BLaER1 (cell line): ENCODE results near the gene CXCL8.

Experiments used
- H3K27ac ChIP-seq: shearing (Covaris generic); formaldehyde crosslinking; 2 replicates; pipeline ENCODE4 v1.8.1; 2022
- H3K27me3 ChIP-seq: shearing (Covaris generic); formaldehyde crosslinking; 2 replicates; pipeline ENCODE4 v1.8.1; 2022
- H3K36me3 ChIP-seq: shearing (Covaris generic); formaldehyde crosslinking; 2 replicates; pipeline ENCODE4 v1.8.1; 2022
- H3K4me1 ChIP-seq: shearing (Covaris generic); formaldehyde crosslinking; 2 replicates; pipeline ENCODE4 v1.8.1; 2022
- H3K4me2 ChIP-seq: shearing (Covaris generic); formaldehyde crosslinking; 2 replicates; pipeline ENCODE4 v1.8.1; 2022
- H3K4me3 ChIP-seq: shearing (Covaris generic); formaldehyde crosslinking; 2 replicates; pipeline ENCODE4 v1.8.1; 2022
- H3K9ac ChIP-seq: shearing (Covaris generic); formaldehyde crosslinking; 2 replicates; pipeline ENCODE4 v1.8.1; 2022
- H3K9me3 ChIP-seq: shearing (Covaris generic); formaldehyde crosslinking; 2 replicates; pipeline ENCODE4 v1.8.1; 2022
- H4K20me1 ChIP-seq: shearing (Covaris generic); formaldehyde crosslinking; 2 replicates; pipeline ENCODE4 v1.8.1; 2022
- Cebpa-rat ChIP-seq: shearing (Covaris generic); IDR thresholded peaks from 2 replicates; pipeline ENCODE4 v1.8.1; 2022

Gene CXCL8

GRCh38 chr4:73729534-73730165 lies 10.7 kb upstream of the CXCL8 start:
- H3K4me2 ChIP-seq, result no peak overlapping the region
- H3K36me3 ChIP-seq, result no peaks in the 10 kb centered on the region

GRCh38 chr4:73730292-73730691 lies 10.1 kb upstream of the CXCL8 start:
- Histone ChIP-seq H3K4me1 (peaks cover 9% of the 10 kb centered on the region), H3K27ac (no peak overlapping the region), H3K27me3 (no peaks in the 10 kb centered on the region), H3K4me2 (no peak overlapping the region), H3K9me3 (no peaks in the 10 kb centered on the region), H4K20me1 (no peaks in the 10 kb centered on the region), H3K9ac (no peak overlapping the region), H3K36me3 (no peaks in the 10 kb centered on the region), H3K4me3 (no peak overlapping the region)
- TF ChIP-seq Cebpa-rat, result no peak

More at GRCh38 chr4:73729534-73730165, 10.7 kb upstream of the CXCL8 start:
- H3K27me3 ChIP-seq, result no peaks in the 10 kb centered on the region
- H3K9me3 ChIP-seq, result no peaks in the 10 kb centered on the region
- H3K4me3 ChIP-seq, result no peak overlapping the region
- H3K4me1 ChIP-seq, result peaks cover 3% of the 10 kb centered on the region
- TF ChIP-seq Cebpa-rat, result no peak
- no peak overlapping the region for H3K27ac ChIP-seq
- no peak overlapping the region for H3K9ac ChIP-seq
- no peaks in the 10 kb centered on the region for H4K20me1 ChIP-seq

GRCh38 chr4:73730867-73731266 lies 9.5 kb upstream of the CXCL8 start:
- H3K27ac ChIP-seq, result no peak overlapping the region
- H3K4me2 ChIP-seq, result no peak overlapping the region
- H3K9ac ChIP-seq, result no peak overlapping the region
- no peaks in the 10 kb centered on the region for H4K20me1 ChIP-seq
- H3K4me1 ChIP-seq, result peaks cover 13% of the 10 kb centered on the region
- no peaks in the 10 kb centered on the region for H3K27me3 ChIP-seq
- no peaks in the 10 kb centered on the region for H3K36me3 ChIP-seq
- no peak overlapping the region for H3K4me3 ChIP-seq
- H3K9me3 ChIP-seq, result no peaks in the 10 kb centered on the region
- TF ChIP-seq Cebpa-rat, result no peak

DNA sequence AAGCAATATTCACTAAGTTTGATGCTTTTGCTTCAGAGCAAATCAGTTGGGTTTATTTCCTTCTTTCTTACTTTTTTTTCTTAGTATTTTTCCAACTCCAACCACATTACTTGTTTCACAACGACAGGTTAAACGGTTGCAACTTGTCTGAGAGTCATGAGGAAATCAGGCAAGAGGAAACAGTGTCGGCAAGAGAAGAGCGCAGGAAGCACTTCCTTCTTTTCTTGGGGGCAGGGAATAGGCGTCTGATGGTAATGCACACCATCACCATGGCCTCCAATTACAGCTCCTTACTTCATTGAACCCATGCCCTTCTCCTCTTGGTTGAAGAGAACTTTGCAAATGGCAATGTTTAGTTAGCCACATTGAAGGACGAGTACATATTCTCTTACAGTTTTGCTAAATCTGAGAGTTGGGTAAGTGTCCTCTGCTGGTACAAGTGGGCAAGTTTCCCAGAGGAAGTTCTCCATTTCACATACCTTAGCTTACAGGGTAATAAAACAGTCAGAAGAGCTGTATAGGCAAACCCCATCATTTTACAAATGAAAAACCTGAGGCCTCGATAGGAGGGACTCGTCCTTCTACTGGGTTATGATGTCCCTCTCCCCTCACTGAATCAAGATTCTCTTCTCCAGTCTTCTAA lies 8.3 kb upstream of the CXCL8 start:
- no peak overlapping the region for H3K9ac ChIP-seq
- TF ChIP-seq Cebpa-rat, result no peak
- H3K27ac ChIP-seq, result no peak overlapping the region
- H3K27me3 ChIP-seq, result no peaks in the 10 kb centered on the region
- H3K4me2 ChIP-seq, result no peak overlapping the region
- no peaks in the 10 kb centered on the region for H3K9me3 ChIP-seq
- H4K20me1 ChIP-seq, result no peaks in the 10 kb centered on the region
- H3K4me1 ChIP-seq, result peaks cover 13% of the 10 kb centered on the region
- no peak overlapping the region for H3K4me3 ChIP-seq
- no peaks in the 10 kb centered on the region for H3K36me3 ChIP-seq

- H4K20me1 ChIP-seq, result no peaks in the 10 kb centered on the region
- no peak overlapping the region for H3K9ac ChIP-seq
- H3K4me3 ChIP-seq, result no peak overlapping the region
- no peaks in the 10 kb centered on the region for H3K9me3 ChIP-seq
- TF ChIP-seq Cebpa-rat, result no peak
- no peak overlapping the region for H3K27ac ChIP-seq
- H3K36me3 ChIP-seq, result no peaks in the 10 kb centered on the region
- H3K27me3 ChIP-seq, result no peaks in the 10 kb centered on the region
- H3K4me1 ChIP-seq, result peaks cover 13% of the 10 kb centered on the region
- H3K4me2 ChIP-seq, result no peak overlapping the region
Observed at GRCh38 chr4:73732759-73733431, 7.5 kb upstream of the CXCL8 start.

GRCh38 chr4:73734530-73735001 lies 5.8 kb upstream of the CXCL8 start:
- no peaks in the 10 kb centered on the region for H3K36me3 ChIP-seq
- no peak overlapping the region for H3K4me3 ChIP-seq
- no peak overlapping the region for H3K4me2 ChIP-seq
- no peak for TF ChIP-seq Cebpa-rat
- H3K4me1 ChIP-seq, result peaks cover 14% of the 10 kb centered on the region
- H3K27me3 ChIP-seq, result no peaks in the 10 kb centered on the region
- no peaks in the 10 kb centered on the region for H4K20me1 ChIP-seq
- H3K9ac ChIP-seq, result no peak overlapping the region
- no peak overlapping the region for H3K27ac ChIP-seq
- H3K9me3 ChIP-seq, result no peaks in the 10 kb centered on the region

DNA sequence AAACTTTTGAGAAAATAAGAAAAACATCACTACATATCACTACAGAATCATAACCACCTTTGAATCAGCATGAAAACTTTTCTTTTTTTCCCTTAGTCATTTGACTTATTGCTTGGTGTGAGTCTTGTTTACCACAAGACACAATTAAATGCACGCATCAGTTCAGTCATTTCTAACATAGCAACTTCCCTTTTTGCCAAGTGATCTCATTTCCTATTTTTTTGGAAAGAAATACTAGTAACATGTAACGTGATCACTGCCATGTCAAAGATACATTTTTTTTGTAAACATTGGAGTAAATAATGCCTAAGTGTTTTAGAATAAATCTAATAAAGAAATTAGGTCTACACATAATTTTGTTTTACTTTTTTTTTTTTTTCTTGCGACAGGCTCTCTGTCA lies 5.1 kb upstream of the CXCL8 start:
- peaks cover 20% of the 10 kb centered on the region for H3K4me1 ChIP-seq
- H4K20me1 ChIP-seq, result no peaks in the 10 kb centered on the region
- no peaks in the 10 kb centered on the region for H3K27me3 ChIP-seq
- H3K9me3 ChIP-seq, result no peaks in the 10 kb centered on the region
- H3K4me3 ChIP-seq, result no peak overlapping the region
- H3K4me2 ChIP-seq, result no peak overlapping the region; the same call in 1 of the 2 replicates
- no peaks in the 10 kb centered on the region for H3K36me3 ChIP-seq
- no peak overlapping the region for H3K9ac ChIP-seq
- H3K27ac ChIP-seq, result no peak overlapping the region
- TF ChIP-seq Cebpa-rat, result no peak

- Histone ChIP-seq H3K36me3 (no peaks in the 10 kb centered on the region), H3K27me3 (no peaks in the 10 kb centered on the region), H3K4me1 (peaks cover 17% of the 10 kb centered on the region), H3K4me3 (no peak overlapping the region), H4K20me1 (no peaks in the 10 kb centered on the region), H3K9ac (no peak overlapping the region), H3K4me2 (no peak overlapping the region), H3K9me3 (no peaks in the 10 kb centered on the region), H3K27ac (no peak overlapping the region)
- no peak; the same call in 1 of the 2 replicates for TF ChIP-seq Cebpa-rat
Observed at GRCh38 chr4:73741031-73741749, 821 bp downstream of the CXCL8 start.

DNA sequence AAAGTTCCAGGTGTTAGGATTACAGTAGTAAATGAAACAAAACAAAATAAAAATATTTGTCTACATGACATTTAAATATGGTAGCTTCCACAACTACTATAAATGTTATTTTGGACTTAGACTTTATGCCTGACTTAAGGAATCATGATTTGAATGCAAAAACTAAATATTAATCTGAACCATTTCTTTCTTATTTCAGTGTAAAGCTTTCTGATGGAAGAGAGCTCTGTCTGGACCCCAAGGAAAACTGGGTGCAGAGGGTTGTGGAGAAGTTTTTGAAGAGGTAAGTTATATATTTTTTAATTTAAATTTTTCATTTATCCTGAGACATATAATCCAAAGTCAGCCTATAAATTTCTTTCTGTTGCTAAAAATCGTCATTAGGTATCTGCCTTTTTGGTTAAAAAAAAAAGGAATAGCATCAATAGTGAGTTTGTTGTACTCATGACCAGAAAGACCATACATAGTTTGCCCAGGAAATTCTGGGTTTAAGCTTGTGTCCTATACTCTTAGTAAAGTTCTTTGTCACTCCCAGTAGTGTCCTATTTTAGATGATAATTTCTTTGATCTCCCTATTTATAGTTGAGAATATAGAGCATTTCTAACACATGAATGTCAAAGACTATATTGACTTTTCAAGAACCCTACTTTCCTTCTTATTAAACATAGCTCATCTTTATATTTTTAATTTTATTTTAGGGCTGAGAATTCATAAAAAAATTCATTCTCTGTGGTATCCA lies 1.6 kb downstream of the CXCL8 start:
- no peak overlapping the region for H3K4me2 ChIP-seq
- H3K9me3 ChIP-seq, result no peaks in the 10 kb centered on the region
- no peaks in the 10 kb centered on the region for H4K20me1 ChIP-seq
- no peak overlapping the region for H3K9ac ChIP-seq
- no peak for TF ChIP-seq Cebpa-rat
- H3K4me3 ChIP-seq, result no peak overlapping the region
- H3K27ac ChIP-seq, result no peak overlapping the region
- H3K27me3 ChIP-seq, result no peaks in the 10 kb centered on the region
- H3K36me3 ChIP-seq, result no peaks in the 10 kb centered on the region
- H3K4me1 ChIP-seq, result peaks cover 17% of the 10 kb centered on the region
